SK-N-SH treated with all-trans-retinoic acid at 6 μM for 48 hours (cell line): ENCODE results near the gene FIBP.
A peak's percentile ranks its signal among the peaks of the same experiment; 100 is the strongest.

Experiments used
- ATAC-seq: fragments of 200-7000 bp; cut with Tn5 transposase; 3 replicates; pipeline ENCODE4 v1.9.1; 2020; ENCODE audit warnings: mild to moderate bottlenecking, moderate library complexity
- ARNTL ChIP-seq: fragments of 450-650 bp; formaldehyde crosslinking; IDR thresholded peaks from 2 replicates; pipeline ENCODE4 v1.5.0; 2020; ENCODE audit warnings: low read depth, mild to moderate bottlenecking, moderate library complexity, borderline replicate concordance
- BACH2 ChIP-seq: fragments of 250-450 bp; sonication (Bioruptor Pico); IDR thresholded peaks from 2 replicates; pipeline ENCODE4 v1.9.0; 2021; ENCODE audit warnings: mild to moderate bottlenecking, borderline replicate concordance
- CREB5 ChIP-seq: fragments of 250-450 bp; sonication (Bioruptor Pico); IDR thresholded peaks from 2 replicates; pipeline ENCODE4 v1.5.1; 2020; ENCODE audit warnings: low read depth, mild to moderate bottlenecking, moderate library complexity
- CSDC2 ChIP-seq: fragments of 250-450 bp; sonication (Bioruptor Pico); IDR thresholded peaks from 2 replicates; pipeline ENCODE4 v1.5.0; 2020; ENCODE audit warnings: mild to moderate bottlenecking, moderate library complexity
- CSRNP3 ChIP-seq: fragments of 250-450 bp; sonication (Bioruptor Pico); IDR thresholded peaks from 2 replicates; pipeline ENCODE4 v1.5.1; 2021; ENCODE audit warnings: mild to moderate bottlenecking, moderate library complexity
- ESRRG ChIP-seq: fragments of 250-450 bp; sonication (Bioruptor Pico); IDR thresholded peaks from 2 replicates; pipeline ENCODE4 v1.6.1; 2021; ENCODE audit warnings: mild to moderate bottlenecking
- GLIS3 ChIP-seq: fragments of 250-450 bp; sonication (Bioruptor Pico); IDR thresholded peaks from 2 replicates; pipeline ENCODE4 v1.5.0; 2020; ENCODE audit warnings: mild to moderate bottlenecking, moderate library complexity
- ISL1 ChIP-seq: fragments of 250-450 bp; sonication (Bioruptor Pico); IDR thresholded peaks from 2 replicates; pipeline ENCODE4 v2.1.2; 2022; ENCODE audit warnings: mild to moderate bottlenecking, moderate library complexity
- OSR1 ChIP-seq: fragments of 250-450 bp; sonication (Bioruptor Pico); IDR thresholded peaks from 2 replicates; pipeline ENCODE4 v1.8.0; 2022; ENCODE audit warnings: moderate library complexity, mild to moderate bottlenecking, inconsistent platforms
- PATZ1 ChIP-seq: fragments of 250-450 bp; sonication (Bioruptor Pico); IDR thresholded peaks from 2 replicates; pipeline ENCODE4 v1.8.0; 2020; ENCODE audit warnings: mild to moderate bottlenecking, moderate library complexity, borderline replicate concordance
- POU6F1 ChIP-seq: fragments of 250-450 bp; sonication (Bioruptor Pico); IDR thresholded peaks from 2 replicates; pipeline ENCODE4 v1.8.0; 2021; ENCODE audit warnings: low read depth, mild to moderate bottlenecking, moderate library complexity, borderline replicate concordance
- PPARA ChIP-seq: fragments of 250-450 bp; sonication (Bioruptor Pico); IDR thresholded peaks from 2 replicates; pipeline ENCODE4 v1.5.0; 2020; ENCODE audit warnings: mild to moderate bottlenecking, borderline replicate concordance
- RARB ChIP-seq: fragments of 250-450 bp; sonication (Bioruptor Pico); IDR thresholded peaks from 2 replicates; pipeline ENCODE4 v1.8.0; 2021; ENCODE audit warnings: mild to moderate bottlenecking, moderate library complexity
- SNAI2 ChIP-seq: fragments of 250-450 bp; sonication (Bioruptor Pico); IDR thresholded peaks from 2 replicates; pipeline ENCODE4 v1.5.0; 2020; ENCODE audit warnings: mild to moderate bottlenecking, moderate library complexity
- TCF4 ChIP-seq: fragments of 250-450 bp; sonication (Bioruptor Pico); IDR thresholded peaks from 2 replicates; pipeline ENCODE4 v1.8.0; 2021; ENCODE audit warnings: mild to moderate bottlenecking, moderate library complexity, borderline replicate concordance
- TOX ChIP-seq: fragments of 250-450 bp; sonication (Bioruptor Pico); IDR thresholded peaks from 2 replicates; pipeline ENCODE4 v1.8.0; 2021; ENCODE audit warnings: mild to moderate bottlenecking, moderate library complexity, borderline replicate concordance
- TSHZ2 ChIP-seq: fragments of 250-450 bp; sonication (Bioruptor Pico); IDR thresholded peaks from 2 replicates; pipeline ENCODE4 v1.5.0; 2020; ENCODE audit warnings: mild to moderate bottlenecking, moderate library complexity
- ZC3H10 ChIP-seq: fragments of 250-450 bp; sonication (Bioruptor Pico); IDR thresholded peaks from 2 replicates; pipeline ENCODE4 v1.5.1; 2021; ENCODE audit warnings: mild to moderate bottlenecking, moderate library complexity
- ZFP3 ChIP-seq: fragments of 250-450 bp; sonication (Bioruptor Pico); IDR thresholded peaks from 2 replicates; pipeline ENCODE4 v1.5.0; 2020; ENCODE audit warnings: mild to moderate bottlenecking, moderate library complexity
- ZFP30 ChIP-seq: fragments of 450-650 bp; formaldehyde crosslinking; IDR thresholded peaks from 2 replicates; pipeline ENCODE4 v1.5.0; 2022; ENCODE audit warnings: mild to moderate bottlenecking, moderate library complexity
- ZNF565 ChIP-seq: fragments of 450-650 bp; formaldehyde crosslinking; conservative IDR thresholded peaks from 2 replicates; pipeline ENCODE4 v1.5.0; 2020; ENCODE audit warnings: low read depth, mild to moderate bottlenecking, moderate library complexity
- ZNF8 ChIP-seq: fragments of 450-650 bp; formaldehyde crosslinking; IDR thresholded peaks from 2 replicates; pipeline ENCODE4 v1.5.0; 2020; ENCODE audit warnings: mild to moderate bottlenecking, moderate library complexity

Gene FIBP

GRCh38 chr11:65853246-65853979 is 34.9 kb downstream of the FIBP start:
- no peak for ATAC-seq
- TF ChIP-seq POU6F1 (CRISPR knock-in tag), result no peak
- TF ChIP-seq ZC3H10 (CRISPR knock-in tag), result no peak
- TF ChIP-seq TOX (CRISPR knock-in tag), result no peak
- no peak for TF ChIP-seq ESRRG (CRISPR knock-in tag)
- TF ChIP-seq BACH2 (CRISPR knock-in tag), result no peak
- no peak for TF ChIP-seq CREB5 (CRISPR knock-in tag)
- no peak for TF ChIP-seq ZFP30 (CRISPR knock-in tag)

- ATAC-seq, result peak; percentile 0; the same call in 1 of the 3 replicates
- 0 out of 2 replicates have a peak, but pooled peaks have one; percentile 22 for TF ChIP-seq ZC3H10 (CRISPR knock-in tag)
- TF ChIP-seq ZFP3 (CRISPR knock-in tag), result no peak
These were observed 35.6 kb downstream of the FIBP start for GRCh38 chr11:65852508-65853245.

- ATAC-seq, result peak; percentile 1; the same call in 2 of the 3 replicates
- TF ChIP-seq SNAI2 (no peak), TSHZ2 (CRISPR knock-in tag) (no peak), ZFP3 (CRISPR knock-in tag) (no peak), ZNF565 (CRISPR knock-in tag) (no peak), GLIS3 (peak; percentile 25; the same call in 1 of the 2 replicates), ZC3H10 (CRISPR knock-in tag) (peak; percentile 45), RARB (CRISPR knock-in tag) (peak; percentile 19; the same call in 1 of the 2 replicates), ZNF8 (CRISPR knock-in tag) (0 out of 2 replicates have a peak, but pooled peaks have one; percentile 29), ZFP30 (CRISPR knock-in tag) (no peak; the same call in 1 of the 2 replicates), PATZ1 (CRISPR knock-in tag) (peak; percentile 57), ESRRG (CRISPR knock-in tag) (no peak), ARNTL (CRISPR knock-in tag) (no peak), CSRNP3 (no peak), ISL1 (CRISPR knock-in tag) (no peak), TOX (CRISPR knock-in tag) (peak; percentile 45; the same call in 1 of the 2 replicates), OSR1 (no peak), PPARA (CRISPR knock-in tag) (no peak), BACH2 (CRISPR knock-in tag) (no peak), TCF4 (CRISPR knock-in tag) (no peak), CSDC2 (no peak), CREB5 (CRISPR knock-in tag) (no peak), POU6F1 (CRISPR knock-in tag) (no peak)
These were observed 36.3 kb downstream of the FIBP start for GRCh38 chr11:65851811-65852507.
